HUES48 (cell line): ENCODE measurements around the gene SLIT2.

Experiments
- H3K27ac ChIP-seq: one replicate; pipeline ENCODE4 v1.7.0; 2013; ENCODE audit warnings: low read depth, low read length, inconsistent platforms
- H3K27me3 ChIP-seq: 2 replicates; pipeline ENCODE4 v1.6.1; 2013; ENCODE audit warnings: mild to moderate bottlenecking, low read length; ENCODE audit not compliant: control insufficient read depth, insufficient read depth
- H3K36me3 ChIP-seq: 2 replicates; pipeline ENCODE4 v1.6.1; 2013; ENCODE audit warnings: low read length; ENCODE audit not compliant: control insufficient read depth, insufficient read depth
- H3K4me1 ChIP-seq: 2 replicates; pipeline ENCODE4 v1.6.1; 2013; ENCODE audit warnings: mild to moderate bottlenecking, low read length; ENCODE audit not compliant: control insufficient read depth, insufficient read depth
- H3K4me3 ChIP-seq: 2 replicates; pipeline ENCODE4 v1.5.1; 2013; ENCODE audit warnings: mild to moderate bottlenecking, low read depth, low read length
- H3K9ac ChIP-seq: 2 replicates; pipeline ENCODE4 v1.6.1; 2013; ENCODE audit warnings: mild to moderate bottlenecking, low read depth, low read length, moderate library complexity
- H3K9me3 ChIP-seq: 2 replicates; pipeline ENCODE4 v1.6.1; 2013; ENCODE audit warnings: low read length; ENCODE audit not compliant: control insufficient read depth, insufficient read depth

SLIT2 gene

GRCh38 chr4:20301161-20301560 lies 49.5 kb downstream of the SLIT2 start:
- no peaks in the 10 kb centered on the region for H3K9me3 ChIP-seq
- no peaks in the 10 kb centered on the region for H3K27me3 ChIP-seq
- no peak overlapping the region for H3K27ac ChIP-seq
- no peaks in the 10 kb centered on the region for H3K36me3 ChIP-seq
- no peaks in the 10 kb centered on the region for H3K4me1 ChIP-seq
- H3K4me3 ChIP-seq: no peak overlapping the region
- H3K9ac ChIP-seq: no peak overlapping the region
